ENCODE results near the gene ELP5.

Gene ELP5

GRCh38 chr17:7208027-7208571, 43.9 kb upstream of the ELP5 start:
- Histone ChIP-seq H3K9me3 (ENCODE audit: insufficient read depth, low read depth, low read length) (no peaks in the 10 kb centered on the region), H3K4me3 (ENCODE audit: low read length, poor library complexity, severe bottlenecking) (no peak overlapping the region), H4K20me1 (ENCODE audit: insufficient read depth, low read length, poor library complexity, severe bottlenecking) (peaks cover 2% of the 10 kb centered on the region), H3K36me3 (ENCODE audit: insufficient read depth, low read length) (peaks cover 9% of the 10 kb centered on the region; the same call in 1 of the 2 replicates), H3K79me2 (ENCODE audit: insufficient read depth, low read length) (peaks cover 10% of the 10 kb centered on the region), H2AFZ (ENCODE audit: low read length) (no peak overlapping the region), H3K9me2 (replicated peaks; ENCODE audit: low read depth, low read length) (no peaks in the 10 kb centered on the region), H3K4me1 (ENCODE audit: insufficient read depth, low read length, poor library complexity, severe bottlenecking) (no peaks in the 10 kb centered on the region), H3K4me2 (ENCODE audit: low read depth, low read length, poor library complexity, severe bottlenecking) (no peak overlapping the region), H3K27me3 (ENCODE audit: insufficient read depth, low read length, poor library complexity, severe bottlenecking) (no peaks in the 10 kb centered on the region), H3K9ac (ENCODE audit: low read depth, low read length, poor library complexity, severe bottlenecking) (no peak overlapping the region), H3F3A (ENCODE audit: low read depth) (no peaks in the 10 kb centered on the region)
- TF ChIP-seq CTCF (conservative IDR thresholded peaks at IDR 0.05; ENCODE audit: low read length) = no peak
- no peak for TF ChIP-seq EZH2phosphoT487 (IDR thresholded peaks at IDR 0.05; ENCODE audit: borderline replicate concordance)

GRCh38 chr17:7208754-7209460, 43.1 kb upstream of the ELP5 start:
- Histone ChIP-seq H3K4me1 (ENCODE audit: insufficient read depth, low read length, poor library complexity, severe bottlenecking) (peaks cover 6% of the 10 kb centered on the region), H3K36me3 (ENCODE audit: insufficient read depth, low read length) (peaks cover under 1% of the 10 kb centered on the region; the same call in 1 of the 2 replicates), H3F3A (ENCODE audit: low read depth) (no peaks in the 10 kb centered on the region), H2AFZ (ENCODE audit: low read length) (no peak overlapping the region), H3K27me3 (ENCODE audit: insufficient read depth, low read length, poor library complexity, severe bottlenecking) (no peaks in the 10 kb centered on the region), H3K9me2 (replicated peaks; ENCODE audit: low read depth, low read length) (no peaks in the 10 kb centered on the region), H4K20me1 (ENCODE audit: insufficient read depth, low read length, poor library complexity, severe bottlenecking) (peaks cover 2% of the 10 kb centered on the region), H3K9me3 (ENCODE audit: insufficient read depth, low read depth, low read length) (no peaks in the 10 kb centered on the region), H3K4me3 (ENCODE audit: low read length, poor library complexity, severe bottlenecking) (no peak overlapping the region), H3K79me2 (ENCODE audit: insufficient read depth, low read length) (peaks cover 16% of the 10 kb centered on the region), H3K9ac (ENCODE audit: low read depth, low read length, poor library complexity, severe bottlenecking) (no peak overlapping the region), H3K4me2 (ENCODE audit: low read depth, low read length, poor library complexity, severe bottlenecking) (no peak overlapping the region)
- TF ChIP-seq CTCF (conservative IDR thresholded peaks at IDR 0.05; ENCODE audit: low read length) (no peak), EZH2phosphoT487 (IDR thresholded peaks at IDR 0.05; ENCODE audit: borderline replicate concordance) (no peak)

- no peak for TF ChIP-seq EZH2phosphoT487 (IDR thresholded peaks at IDR 0.05; ENCODE audit: borderline replicate concordance)
- TF ChIP-seq CTCF (conservative IDR thresholded peaks at IDR 0.05; ENCODE audit: low read length) = no peak
- no peak overlapping the region for H3K4me2 ChIP-seq (ENCODE audit: low read depth, low read length, poor library complexity, severe bottlenecking)
- peaks cover 26% of the 10 kb centered on the region for H3K4me1 ChIP-seq (ENCODE audit: insufficient read depth, low read length, poor library complexity, severe bottlenecking)
- H3K36me3 ChIP-seq (ENCODE audit: insufficient read depth, low read length) = no peaks in the 10 kb centered on the region
- H2AFZ ChIP-seq (ENCODE audit: low read length) = no peak overlapping the region
- no peaks in the 10 kb centered on the region for H3K9me3 ChIP-seq (ENCODE audit: insufficient read depth, low read depth, low read length)
- no peaks in the 10 kb centered on the region for H3K9me2 ChIP-seq (replicated peaks; ENCODE audit: low read depth, low read length)
- peaks cover 6% of the 10 kb centered on the region for H4K20me1 ChIP-seq (ENCODE audit: insufficient read depth, low read length, poor library complexity, severe bottlenecking)
- peaks cover 24% of the 10 kb centered on the region for H3K79me2 ChIP-seq (ENCODE audit: insufficient read depth, low read length)
- no peaks in the 10 kb centered on the region for H3K27me3 ChIP-seq (ENCODE audit: insufficient read depth, low read length, poor library complexity, severe bottlenecking)
- H3K9ac ChIP-seq (ENCODE audit: low read depth, low read length, poor library complexity, severe bottlenecking) = no peak overlapping the region
- peaks cover 3% of the 10 kb centered on the region; the same call in 1 of the 2 replicates for H3F3A ChIP-seq (ENCODE audit: low read depth)
- H3K4me3 ChIP-seq (ENCODE audit: low read length, poor library complexity, severe bottlenecking) = no peak overlapping the region
These were observed 40.3 kb upstream of the ELP5 start for GRCh38 chr17:7211491-7212273.

Data from Loucy (cell line).